Mesenchymal stem cell (in vitro differentiated cells and primary cell): Measurements from ENCODE around the gene CAMTA1.

ENCODE experiments used
- DNase-seq: peaks from one replicate; pipeline ENCODE4 v3.0.0-alpha.2; 2013
- H2AFZ ChIP-seq: one replicate; pipeline ENCODE4 v1.6.1; 2013; ENCODE audit warnings: low read depth, mild to moderate bottlenecking, control low read depth, inconsistent platforms, low read length, moderate library complexity
- H2AK5ac ChIP-seq: 2 replicates; pipeline ENCODE4 v1.6.1; 2013; ENCODE audit warnings: low read length, moderate library complexity, mild to moderate bottlenecking, inconsistent platforms; ENCODE audit not compliant: severe bottlenecking
- H2BK120ac ChIP-seq: one replicate; pipeline ENCODE4 v1.6.1; 2013; ENCODE audit warnings: low read depth, mild to moderate bottlenecking, inconsistent platforms, low read length, moderate library complexity
- H2BK12ac ChIP-seq, 2 experiments: one replicate each; pipeline ENCODE4 v1.6.1; 2013; ENCODE audit warnings: inconsistent platforms in 2 of 2, low read length in 2 of 2, mild to moderate bottlenecking in 2 of 2, moderate library complexity in 2 of 2, control low read depth in 1 of 2
- H2BK15ac ChIP-seq: one replicate; pipeline ENCODE4 v1.6.1; 2013; ENCODE audit warnings: mild to moderate bottlenecking, low read depth, inconsistent platforms; ENCODE audit not compliant: poor library complexity, severe bottlenecking
- H2BK5ac ChIP-seq: 2 replicates; pipeline ENCODE4 v1.6.1; 2013; ENCODE audit warnings: low read depth, mild to moderate bottlenecking, low read length, control low read depth, inconsistent platforms; ENCODE audit not compliant: poor library complexity, severe bottlenecking
- H3K14ac ChIP-seq, 2 experiments: one replicate each; pipeline ENCODE4 v1.6.1; 2013; ENCODE audit warnings: inconsistent platforms in 2 of 2, low read length in 2 of 2, control low read depth in 1 of 2, mild to moderate bottlenecking in 1 of 2, moderate library complexity in 1 of 2
- H3K18ac ChIP-seq, 2 experiments: one replicate each; pipeline ENCODE4 v1.6.1; 2013; ENCODE audit warnings: inconsistent platforms in 2 of 2, low read length in 2 of 2, control low read depth in 1 of 2, low read depth in 1 of 2, mild to moderate bottlenecking in 1 of 2
- H3K23ac ChIP-seq, 2 experiments: one replicate each; pipeline ENCODE4 v1.6.1; 2013; ENCODE audit warnings: inconsistent platforms in 2 of 2, low read length in 2 of 2, mild to moderate bottlenecking in 2 of 2, moderate library complexity in 2 of 2, control low read depth in 1 of 2
- H3K27ac ChIP-seq: 2 replicates; pipeline ENCODE4 v1.5.1; 2013; ENCODE audit warnings: mild to moderate bottlenecking, moderate library complexity, low read length, control low read depth, inconsistent platforms; ENCODE audit not compliant: poor library complexity, severe bottlenecking
- H3K27me3 ChIP-seq, 2 experiments: 2 replicates each; pipeline versions ENCODE4 v1.6.1 to v1.7.0; 2013; ENCODE audit warnings: low read length in 2 of 2, mild to moderate bottlenecking in 2 of 2, moderate library complexity in 2 of 2, control low read depth in 1 of 2, inconsistent platforms in 1 of 2; ENCODE audit not compliant: control insufficient read depth in 1 of 2, insufficient read depth in 1 of 2
- H3K36me3 ChIP-seq, 2 experiments: 2 replicates each; pipeline versions ENCODE4 v1.6.1 to v1.7.0; 2013; ENCODE audit warnings: low read length in 2 of 2, control low read depth in 1 of 2, inconsistent platforms in 1 of 2, low read depth in 1 of 2, mild to moderate bottlenecking in 1 of 2; ENCODE audit not compliant: insufficient read depth in 2 of 2, control insufficient read depth in 1 of 2
- H3K4ac ChIP-seq, 2 experiments: one replicate each; pipeline ENCODE4 v1.6.1; 2013; ENCODE audit warnings: inconsistent platforms in 2 of 2, low read length in 2 of 2, mild to moderate bottlenecking in 2 of 2, moderate library complexity in 2 of 2, control low read depth in 1 of 2, low read depth in 1 of 2
- H3K4me1 ChIP-seq: 2 replicates; pipeline ENCODE4 v1.6.1; 2013; ENCODE audit warnings: low read depth, low read length, control low read depth; ENCODE audit not compliant: control insufficient read depth, insufficient read depth
- H3K4me2 ChIP-seq: 2 replicates; pipeline ENCODE4 v1.6.1; 2013; ENCODE audit warnings: low read length, mild to moderate bottlenecking, inconsistent platforms; ENCODE audit not compliant: poor library complexity, severe bottlenecking
- H3K4me3 ChIP-seq, 2 experiments: 2 replicates each; pipeline versions ENCODE4 v1.5.1 to v1.7.0; 2013; ENCODE audit warnings: low read length in 2 of 2, mild to moderate bottlenecking in 2 of 2, control low read depth in 1 of 2, low read depth in 1 of 2; ENCODE audit not compliant: insufficient read depth in 1 of 2
- H3K79me1 ChIP-seq: replicated peaks from 2 replicates; pipeline ENCODE4 v1.6.1; 2013; ENCODE audit warnings: mild to moderate bottlenecking, control low read depth, low read length, inconsistent platforms; ENCODE audit not compliant: poor library complexity, severe bottlenecking
- H3K9ac ChIP-seq: 2 replicates; pipeline ENCODE4 v1.7.0; 2013; ENCODE audit warnings: mild to moderate bottlenecking, low read length, moderate library complexity
- H3K9me3 ChIP-seq: 2 replicates; pipeline ENCODE4 v1.7.0; 2013; ENCODE audit warnings: mild to moderate bottlenecking, low read length; ENCODE audit not compliant: control insufficient read depth
- H4K8ac ChIP-seq: one replicate; pipeline ENCODE4 v1.6.1; 2013; ENCODE audit warnings: inconsistent platforms, mild to moderate bottlenecking, low read length, moderate library complexity
- H4K91ac ChIP-seq: one replicate; pipeline ENCODE4 v1.6.1; 2013; ENCODE audit warnings: mild to moderate bottlenecking, low read length, inconsistent platforms
- WGBS: methylation state at CpG from one replicate; pipeline ENCODE4 v1.1.7; 2013; ENCODE audit warnings: mixed read lengths; 5-methylcytosine and 5-hydroxymethylcytosine counted together

CAMTA1 gene

GRCh38 chr1:7540816-7541215 lies 755.6 kb downstream of the CAMTA1 start:
- no peak overlapping the region for H2AK5ac ChIP-seq
- H4K91ac ChIP-seq = peak overlapping the region; percentile 37
- H3K4me1 ChIP-seq = peaks cover 15% of the 10 kb centered on the region
- H2AFZ ChIP-seq = no peak overlapping the region
- no peak overlapping the region for H3K14ac ChIP-seq
- H3K9ac ChIP-seq = no peak overlapping the region
- 62% methylated on average over 7 of the region's 7 CpGs for WGBS
- peaks cover 0 to 38% of the 10 kb centered on the region in 2 experiments for H3K27me3 ChIP-seq
- H4K8ac ChIP-seq = no peak overlapping the region
- H3K27ac ChIP-seq = no peak overlapping the region
- no peaks in the 10 kb centered on the region for H3K36me3 ChIP-seq
- H2BK15ac ChIP-seq = no peak overlapping the region
- H3K4ac ChIP-seq = no peak overlapping the region
- H3K4me3 ChIP-seq = no peak overlapping the region
- DNase-seq = no peak
- H3K79me1 ChIP-seq = no peaks in the 10 kb centered on the region
- H2BK5ac ChIP-seq = no peak overlapping the region
- no peak overlapping the region for H3K4me2 ChIP-seq
- H3K9me3 ChIP-seq = peaks cover 3% of the 10 kb centered on the region
- H2BK120ac ChIP-seq = no peak overlapping the region
- no peak overlapping the region for H3K18ac ChIP-seq
- no peak overlapping the region for H3K23ac ChIP-seq
- peak overlapping the region; percentile 18 to 33 for H2BK12ac ChIP-seq

DNA sequence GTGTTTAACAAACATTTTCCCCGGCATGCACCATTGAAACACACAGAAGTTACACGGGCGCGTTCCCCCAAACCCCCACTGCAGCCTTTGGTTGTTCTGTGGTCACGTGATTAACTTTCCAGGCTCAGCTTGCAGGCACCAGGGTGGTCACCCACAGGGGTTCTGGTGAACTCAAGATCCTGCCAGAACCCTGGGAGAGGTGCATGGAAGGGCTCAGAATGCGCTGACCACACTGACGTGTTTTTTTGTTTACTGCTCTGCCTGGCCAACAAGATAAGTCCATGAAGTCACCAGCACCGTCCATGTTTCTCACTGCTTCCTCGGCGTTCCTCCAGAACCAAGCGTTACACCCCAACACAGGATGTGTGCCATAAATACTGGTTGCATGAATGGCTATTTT lies 756.4 kb downstream of the CAMTA1 start:
- no peaks in the 10 kb centered on the region for H3K36me3 ChIP-seq
- no peak overlapping the region for H3K14ac ChIP-seq
- peak overlapping the region; percentile 58 for H2AFZ ChIP-seq
- no peak overlapping the region for H2AK5ac ChIP-seq
- no peaks in the 10 kb centered on the region for H3K79me1 ChIP-seq
- H3K4me1 ChIP-seq = peaks cover 7% of the 10 kb centered on the region
- WGBS = 71% methylated on average over 7 of the region's 11 CpGs
- no peak overlapping the region for H3K9ac ChIP-seq
- no peak overlapping the region for H3K23ac ChIP-seq
- H3K18ac ChIP-seq = no peak overlapping the region
- H4K91ac ChIP-seq = no peak overlapping the region
- no peak overlapping the region for H3K4ac ChIP-seq
- peaks cover 0 to 29% of the 10 kb centered on the region in 2 experiments for H3K27me3 ChIP-seq
- peaks cover 3% of the 10 kb centered on the region for H3K9me3 ChIP-seq
- H4K8ac ChIP-seq = peak overlapping the region; percentile 42
- no peak overlapping the region for H3K27ac ChIP-seq
- H3K4me3 ChIP-seq = no peak overlapping the region
- H3K4me2 ChIP-seq = no peak overlapping the region
- H2BK15ac ChIP-seq = no peak overlapping the region
- no peak overlapping the region for H2BK5ac ChIP-seq
- no peak overlapping the region for H2BK12ac ChIP-seq
- peak; percentile 89 for DNase-seq
- H2BK120ac ChIP-seq = no peak overlapping the region

DNA sequence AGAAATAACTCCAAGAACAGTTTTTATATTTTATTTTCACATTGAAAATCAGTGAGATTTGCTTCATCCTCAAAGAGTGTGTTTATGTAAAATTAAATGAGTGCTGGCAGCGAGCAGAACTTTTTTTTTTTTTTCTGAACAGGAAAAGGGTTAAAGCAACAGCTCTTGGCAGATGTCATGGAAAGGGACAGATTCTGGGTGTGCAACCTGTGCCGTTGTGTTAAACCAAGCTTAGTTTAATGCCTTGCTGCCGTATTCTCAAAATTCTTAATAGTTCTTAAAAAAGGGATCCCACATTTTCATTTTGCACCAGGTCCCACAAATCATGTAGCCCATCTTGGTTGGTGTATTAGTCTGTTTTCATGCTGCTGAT lies 758.5 kb downstream of the CAMTA1 start:
- Histone ChIP-seq H3K14ac (no peak overlapping the region), H3K18ac (no peak overlapping the region), H3K4me2 (no peak overlapping the region), H3K79me1 (no peaks in the 10 kb centered on the region), H2BK120ac (no peak overlapping the region), H3K23ac (no peak overlapping the region), H4K91ac (no peak overlapping the region), H3K4me1 (no peaks in the 10 kb centered on the region), H2BK12ac (no peak overlapping the region), H2BK15ac (no peak overlapping the region), H4K8ac (no peak overlapping the region), H2BK5ac (no peak overlapping the region), H3K36me3 (no peaks in the 10 kb centered on the region), H3K27me3 (peaks cover 0 to 18% of the 10 kb centered on the region in 2 experiments), H2AFZ (no peak overlapping the region), H3K4ac (no peak overlapping the region), H2AK5ac (no peak overlapping the region), H3K27ac (no peak overlapping the region), H3K9ac (no peak overlapping the region), H3K4me3 (no peak overlapping the region), H3K9me3 (no peaks in the 10 kb centered on the region)
- 90% methylated on average over 1 of the region's 3 CpGs for WGBS
- DNase-seq = no peak

GRCh38 chr1:7549277-7550161 lies 764.3 kb downstream of the CAMTA1 start:
- Histone ChIP-seq H2AK5ac (peak overlapping the region; percentile 79), H2BK12ac (peak overlapping the region in 1 of 2 experiments; percentile 10), H3K4me2 (no peak overlapping the region), H4K8ac (no peak overlapping the region), H3K36me3 (no peaks in the 10 kb centered on the region), H3K14ac (no peak overlapping the region), H3K4ac (no peak overlapping the region), H2AFZ (no peak overlapping the region), H3K4me3 (no peak overlapping the region), H3K27me3 (peaks cover 0 to 36% of the 10 kb centered on the region in 2 experiments), H3K23ac (no peak overlapping the region), H3K18ac (peak overlapping the region in 1 of 2 experiments; percentile 55), H2BK15ac (no peak overlapping the region), H2BK120ac (no peak overlapping the region), H3K9ac (no peak overlapping the region), H4K91ac (no peak overlapping the region), H2BK5ac (peak overlapping the region; percentile 93), H3K9me3 (peaks cover 3% of the 10 kb centered on the region), H3K79me1 (no peaks in the 10 kb centered on the region), H3K27ac (peak overlapping the region; percentile 93), H3K4me1 (peaks cover 38% of the 10 kb centered on the region)
- DNase-seq = peak; percentile 87
- WGBS = 47% methylated on average over 9 of the region's 10 CpGs
